GOT3 (cell line): ENCODE measurements around the gene TASOR2.

Experiments
- DNase-seq: peaks from one replicate; lab custom pipeline; 2025; ENCODE audit warnings: mixed read lengths; lab: John Stamatoyannopoulos, UW

The TASOR2 gene, protein sequence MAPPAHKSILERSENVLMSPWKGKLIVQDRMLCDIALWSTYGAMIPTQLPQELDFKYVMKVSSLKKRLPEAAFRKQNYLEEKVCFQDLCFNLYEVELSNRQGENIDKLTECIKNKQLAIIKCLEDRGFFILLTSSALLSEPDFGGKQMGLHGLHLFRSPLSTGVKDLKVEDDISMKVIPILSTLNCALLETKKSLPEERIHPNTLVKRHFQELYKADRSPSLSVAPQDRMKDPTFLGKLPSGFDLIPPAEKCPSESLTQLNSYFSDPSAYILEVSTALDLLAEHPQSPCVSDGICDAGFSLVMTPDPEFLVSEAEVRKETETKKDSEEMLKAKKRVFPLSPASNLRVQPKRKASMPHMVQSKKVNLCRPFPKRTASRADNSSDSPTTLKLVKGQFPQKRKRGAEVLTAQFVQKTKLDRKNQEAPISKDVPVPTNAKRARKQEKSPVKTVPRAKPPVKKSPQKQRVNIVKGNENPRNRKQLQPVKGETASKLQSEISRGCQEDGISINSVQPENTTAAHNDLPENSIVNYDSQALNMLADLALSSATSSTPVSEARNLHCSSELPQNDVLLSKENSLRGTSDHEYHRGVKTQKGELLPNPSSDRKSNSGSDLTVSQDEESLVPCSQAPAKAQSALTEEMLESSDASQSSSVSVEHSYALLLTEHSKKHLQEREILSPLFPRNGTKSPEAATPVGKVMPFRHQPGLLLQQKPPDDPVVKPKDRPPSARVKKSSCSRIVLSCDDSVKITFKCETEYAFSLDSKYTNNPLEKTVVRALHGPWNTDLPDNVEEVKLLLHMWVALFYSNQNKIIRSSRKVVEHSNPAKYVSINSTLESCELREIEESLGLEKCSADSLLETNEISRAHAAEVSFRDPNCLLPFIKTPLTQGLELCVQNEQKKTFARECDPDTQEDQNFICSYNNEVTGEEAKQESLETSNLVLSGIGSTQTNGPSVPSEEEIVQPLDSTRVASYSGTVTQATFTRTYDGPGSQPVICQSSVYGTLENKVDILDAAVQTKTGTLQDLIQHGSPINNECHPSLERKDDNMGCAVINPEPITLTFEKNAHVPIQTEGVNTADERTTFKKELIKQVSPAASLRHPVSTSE (N-terminal part only)

DNA sequence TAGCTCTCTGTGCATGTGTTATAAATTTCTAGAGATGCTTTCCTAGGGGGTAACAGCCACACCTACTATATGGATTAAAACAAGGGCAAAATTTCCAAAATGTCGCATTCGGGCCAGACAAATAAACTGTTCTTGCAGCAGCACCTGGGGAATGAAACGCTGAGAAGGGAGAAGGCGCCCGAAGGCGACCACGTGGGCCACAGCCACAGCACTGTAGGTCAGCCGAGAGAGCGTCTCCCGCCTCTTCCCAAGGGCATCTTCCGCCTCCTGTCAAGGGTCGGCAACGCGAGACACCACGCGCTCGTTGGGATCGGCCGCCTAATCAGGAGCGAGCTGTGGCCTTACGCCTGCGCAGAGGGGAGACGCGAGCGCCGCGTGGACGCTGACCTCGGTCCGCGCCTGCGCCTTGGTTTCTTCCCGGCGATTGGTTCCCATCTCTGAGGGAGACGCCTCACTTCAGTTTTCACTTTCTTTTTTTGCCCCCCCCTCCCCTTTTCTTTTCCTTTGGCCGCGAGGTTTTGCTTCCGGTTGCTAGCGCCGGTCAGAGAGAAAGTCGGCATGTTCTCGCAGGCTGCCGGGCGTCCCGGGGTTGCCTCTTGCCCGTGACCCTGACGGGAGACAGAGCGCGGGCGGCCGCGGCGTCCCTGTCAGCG, at the start of gene TASOR2:
TASOR2 (plus strand) TSS at position 521 of the 653 bp plus-strand sequence. CDS start 35,805 bp downstream, outside the sequence.
- DNase-seq, result peak; percentile 93

DNA sequence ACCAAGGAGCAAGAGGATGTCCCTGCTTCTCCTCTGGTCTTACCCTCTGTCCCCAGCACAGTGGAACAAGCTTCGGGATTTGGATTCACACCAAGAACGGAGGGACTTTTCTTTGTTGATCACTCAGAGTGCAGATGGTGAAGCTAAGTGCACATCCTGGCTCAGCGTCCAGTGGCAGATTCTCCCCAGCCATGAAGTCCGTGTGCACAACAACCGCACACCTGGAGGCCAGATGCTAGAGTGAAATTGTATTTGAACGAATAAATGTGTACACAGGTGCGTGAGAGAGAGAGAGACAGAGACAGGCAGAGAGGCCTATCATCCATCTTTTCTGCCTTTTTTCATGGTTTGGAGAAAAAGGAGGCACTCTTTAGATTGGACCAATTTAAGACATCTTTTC, 49.7 kb upstream of the TASOR2 start:
- DNase-seq, result no peak

DNA sequence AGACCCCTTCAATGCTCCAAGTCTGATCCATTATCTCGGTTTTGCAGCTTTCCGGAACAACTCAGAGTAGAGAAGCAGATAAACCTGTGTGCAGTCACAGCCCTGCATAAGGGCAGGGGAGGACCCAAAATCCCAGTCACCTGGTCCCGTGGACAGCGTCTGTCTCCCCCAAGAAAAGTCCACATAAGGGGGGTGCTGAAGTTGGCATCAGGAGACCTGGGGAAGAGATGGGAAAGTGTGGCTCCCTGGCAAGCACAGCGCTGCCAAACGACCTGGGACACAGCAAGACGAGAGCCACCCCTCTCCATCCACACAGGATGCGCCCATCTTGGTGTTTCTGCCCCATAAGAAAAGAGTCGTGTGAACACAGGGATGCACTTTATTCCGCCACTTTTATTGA, 46.1 kb upstream of the TASOR2 start:
- no peak for DNase-seq

DNA sequence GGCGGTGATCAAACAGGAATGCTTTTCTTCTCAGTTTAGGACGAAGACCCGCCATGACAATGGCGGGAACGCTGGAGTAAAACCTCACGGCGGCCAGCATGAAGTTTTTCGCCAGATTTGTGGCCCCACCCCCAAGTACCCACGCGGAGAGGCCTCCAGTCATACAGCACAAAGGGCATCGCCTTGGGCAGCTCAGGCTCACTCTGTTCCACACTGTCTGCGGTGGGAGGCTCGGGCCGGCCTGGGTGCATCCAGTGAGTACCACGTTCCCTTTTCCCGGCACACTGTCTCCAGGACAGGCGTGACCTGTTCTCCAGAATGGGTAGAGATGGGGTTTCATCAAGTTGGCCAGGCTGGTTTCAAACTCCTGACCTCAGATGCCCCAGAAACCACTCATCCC, 45.6 kb upstream of the TASOR2 start:
- no peak for DNase-seq

DNA sequence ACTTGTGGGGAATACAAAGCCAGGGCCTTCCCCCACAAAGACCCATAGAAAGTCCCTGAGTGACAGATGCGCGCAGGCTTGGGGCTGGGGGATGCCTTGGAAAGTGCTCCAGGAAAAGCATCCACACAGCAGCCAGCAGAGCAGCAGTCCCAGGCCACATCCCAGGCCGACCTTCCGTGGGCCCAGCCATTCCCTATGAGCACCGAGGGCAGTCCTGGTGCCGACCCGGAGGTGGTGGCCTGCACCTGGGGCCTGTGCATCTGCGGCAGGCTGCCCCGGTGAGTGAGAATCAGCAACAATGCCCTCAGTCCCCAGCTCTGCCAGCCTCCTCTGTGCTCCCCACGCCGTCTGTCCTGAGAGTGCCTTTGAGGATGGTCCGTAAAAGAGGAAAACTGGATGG, 44.6 kb upstream of the TASOR2 start:
- DNase-seq, result no peak

DNA sequence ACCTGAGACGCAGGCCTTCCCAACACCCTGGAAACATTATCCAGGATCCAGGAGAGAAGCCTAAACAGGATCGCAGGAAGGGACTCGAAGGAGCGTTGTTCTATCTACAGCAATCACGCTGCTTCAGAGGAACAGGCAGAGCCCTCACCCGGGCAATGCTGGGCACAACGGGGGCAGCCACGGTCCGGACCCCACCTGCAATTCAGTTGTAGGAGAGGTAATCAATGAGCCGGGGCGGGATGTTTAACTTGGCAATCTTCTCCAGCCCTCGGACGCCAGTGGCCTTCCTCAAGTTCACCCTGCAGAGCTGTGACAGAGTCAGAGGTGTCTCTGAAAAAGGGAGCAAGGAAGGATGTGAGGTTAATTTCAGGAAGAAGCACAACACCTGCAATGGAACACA, 44.1 kb upstream of the TASOR2 start:
- no peak for DNase-seq

GRCh38 chr10:5641501-5641900, 43.1 kb upstream of the TASOR2 start:
- DNase-seq, result no peak

- no peak for DNase-seq
Observed at GRCh38 chr10:5643346-5644067, 41.1 kb upstream of the TASOR2 start.

DNA sequence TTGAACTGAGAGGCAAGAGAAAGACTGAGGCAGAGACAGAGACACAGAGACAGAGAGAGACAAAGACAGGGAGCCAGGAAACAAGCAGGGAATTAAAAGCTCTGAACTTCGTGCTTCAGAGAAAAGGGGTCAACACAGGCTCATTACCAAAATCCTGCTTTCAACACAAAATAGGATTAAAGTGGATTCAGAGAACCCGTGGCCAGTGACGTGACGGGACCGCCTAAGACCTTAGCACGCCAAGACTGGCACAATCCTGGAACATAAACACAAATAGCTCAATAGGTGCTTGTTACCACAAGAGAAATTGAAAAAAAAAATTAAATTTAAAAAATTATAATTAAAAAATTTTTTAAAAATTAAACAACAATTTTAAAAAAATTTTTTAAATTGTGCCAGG, 39.7 kb upstream of the TASOR2 start:
- DNase-seq, result no peak

DNA sequence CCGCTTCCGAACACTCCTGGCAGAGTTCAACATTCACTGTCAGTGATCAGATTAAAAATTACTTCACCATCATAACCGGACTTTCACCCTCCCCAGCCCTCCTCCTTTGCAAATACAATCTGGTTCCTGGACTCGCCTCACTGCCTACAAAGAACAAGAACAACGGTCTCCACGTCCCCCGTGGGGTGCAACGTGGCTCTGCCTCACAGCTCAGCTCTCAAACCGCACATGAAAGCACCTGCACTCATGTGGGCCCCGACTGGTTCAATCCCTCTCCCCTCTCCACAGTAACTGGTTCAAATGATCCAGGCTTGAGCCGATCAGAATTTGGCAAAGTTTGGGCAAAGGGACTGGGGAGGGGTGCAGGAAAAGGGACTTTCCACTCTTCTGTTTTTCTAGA, 39.3 kb upstream of the TASOR2 start:
- no peak for DNase-seq

DNA sequence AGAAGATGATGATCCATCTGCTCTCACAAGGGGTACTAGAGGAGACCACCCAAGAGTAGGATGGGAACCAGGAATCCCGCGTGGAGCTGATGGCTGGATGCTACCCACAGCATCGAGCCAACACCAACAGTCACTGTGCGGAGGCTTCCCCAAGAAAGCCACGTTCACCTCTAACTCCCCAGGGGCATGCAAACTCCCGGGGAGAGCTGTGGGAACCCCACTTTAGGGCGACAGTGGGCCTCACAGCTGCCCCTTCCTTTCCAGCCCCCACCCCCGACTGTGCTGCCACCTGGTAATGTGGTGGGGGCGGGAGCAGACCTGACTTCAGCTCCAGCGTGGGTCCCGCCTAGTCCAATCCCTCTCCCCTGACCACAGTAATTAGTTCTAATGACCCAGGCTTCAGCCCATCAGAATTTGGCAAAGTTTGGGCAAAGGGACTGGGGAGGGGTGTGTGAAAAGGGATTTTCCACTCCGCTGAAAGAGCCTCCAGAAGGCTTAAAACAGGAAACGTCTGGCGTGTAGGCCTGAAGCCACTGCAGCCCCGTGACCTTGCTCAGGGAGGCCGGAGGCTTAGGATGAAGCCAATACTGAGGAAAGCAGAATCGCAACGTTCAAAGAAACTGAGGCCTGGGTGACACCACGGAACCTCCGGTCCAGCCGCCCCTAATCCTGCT, 38.6 kb upstream of the TASOR2 start:
- DNase-seq, result no peak

GRCh38 chr10:5647507-5648240, 37.0 kb upstream of the TASOR2 start:
- DNase-seq, result no peak

- DNase-seq, result no peak
Observed at GRCh38 chr10:5648494-5649457, 35.9 kb upstream of the TASOR2 start.

DNA sequence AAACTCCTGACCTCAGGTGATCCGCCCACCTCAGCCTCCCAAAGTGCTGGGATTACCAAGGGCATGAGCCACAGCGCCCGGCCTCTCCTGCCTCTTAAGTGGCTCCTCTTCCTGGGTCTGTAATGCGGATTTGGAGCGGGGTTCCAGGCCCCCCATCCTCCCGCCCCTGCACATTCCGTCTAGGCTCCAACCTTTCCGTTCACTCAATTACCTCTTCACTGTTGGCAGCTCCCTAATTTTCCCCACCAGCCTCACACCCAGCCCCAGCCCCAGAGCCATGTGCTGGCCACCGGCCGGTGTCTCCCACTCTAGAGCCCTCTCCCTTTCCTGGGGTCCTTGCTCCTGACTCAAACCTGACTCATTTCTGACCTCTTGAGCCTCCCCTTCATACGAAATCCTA, 34.9 kb upstream of the TASOR2 start:
- DNase-seq, result no peak

- DNase-seq, result no peak
Observed at GRCh38 chr10:5650664-5651387, 33.8 kb upstream of the TASOR2 start.

DNA sequence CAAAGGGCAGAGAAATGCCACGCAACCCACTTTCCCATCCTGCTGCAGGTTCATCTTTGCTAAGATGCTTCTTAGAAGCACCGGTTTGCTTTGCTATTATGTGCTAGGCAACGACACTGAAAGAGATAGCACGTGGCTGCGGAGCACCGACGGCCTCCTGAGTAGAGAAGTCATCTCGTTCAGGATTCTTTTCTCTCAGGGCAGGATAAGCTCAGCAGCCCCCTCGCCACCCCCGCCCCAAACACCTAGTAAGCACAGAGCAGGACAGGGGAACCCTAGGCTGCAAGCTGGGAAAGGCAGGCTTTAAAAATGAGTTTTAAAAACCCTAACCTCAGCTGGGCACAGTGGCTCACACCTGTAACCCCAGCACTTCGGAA, 33.3 kb upstream of the TASOR2 start:
- no peak for DNase-seq

DNA sequence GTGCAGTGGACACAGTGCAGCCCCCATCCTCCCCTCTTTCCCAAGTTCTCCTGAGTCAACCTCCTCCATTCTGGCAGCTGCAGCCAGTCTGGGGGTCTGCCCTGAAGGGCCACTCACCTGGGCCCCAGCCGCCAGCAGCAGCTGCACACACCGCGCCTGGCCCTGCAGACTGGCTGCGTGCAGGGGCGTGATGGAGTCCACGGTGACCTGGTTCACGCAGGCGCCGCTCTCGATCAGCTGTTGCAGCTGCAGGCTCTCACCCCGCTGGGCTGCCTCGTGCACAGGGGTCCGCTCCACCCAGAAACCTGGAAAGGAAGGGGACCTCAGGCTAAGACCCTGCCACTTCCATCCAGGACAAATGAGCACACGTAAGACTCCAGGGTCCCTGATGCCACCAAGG, 31.9 kb upstream of the TASOR2 start:
- DNase-seq, result no peak

- no peak for DNase-seq
Observed at GRCh38 chr10:5654218-5654755, 30.4 kb upstream of the TASOR2 start.
